ENCODE measurements around the gene SAP30. TPM values are rescaled to one million over a fixed set of nuclear protein-coding genes. Genes with fewer than 3 reads are reported as not detected.

SAP30 gene
- total RNA-seq, 1 donor from 2014 or later = 11.1 TPM

DNA sequence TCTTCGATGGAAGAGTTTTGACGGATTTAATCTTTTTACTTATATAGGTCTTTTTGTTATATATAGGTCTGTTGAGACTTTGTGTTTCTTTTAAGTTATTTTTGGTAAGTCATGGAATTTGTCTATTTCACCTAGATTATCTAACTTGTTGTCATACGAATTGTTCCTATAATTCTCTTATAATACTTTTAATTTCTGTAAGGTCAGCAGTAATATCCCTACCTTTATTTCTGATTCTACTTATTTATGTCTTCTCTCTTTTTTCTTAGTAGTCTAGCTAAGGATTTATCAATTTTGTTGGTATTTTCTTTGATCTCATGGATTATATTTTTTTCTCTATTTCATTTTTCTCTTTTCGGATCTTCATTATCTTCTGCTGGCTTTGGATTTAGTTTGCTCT lies 11.6 kb downstream of the SAP30 start:
- Histone ChIP-seq H3K4me3 (ENCODE audit: low read depth, low read length) (no peak overlapping the region), H3K27me3 (ENCODE audit: control insufficient read depth, insufficient read depth, low read length) (no peaks in the 10 kb centered on the region), H3K36me3 (ENCODE audit: control insufficient read depth, insufficient read depth, low read length) (no peaks in the 10 kb centered on the region)
- no peak for FAIRE-seq
- TF ChIP-seq, protein P1, sequence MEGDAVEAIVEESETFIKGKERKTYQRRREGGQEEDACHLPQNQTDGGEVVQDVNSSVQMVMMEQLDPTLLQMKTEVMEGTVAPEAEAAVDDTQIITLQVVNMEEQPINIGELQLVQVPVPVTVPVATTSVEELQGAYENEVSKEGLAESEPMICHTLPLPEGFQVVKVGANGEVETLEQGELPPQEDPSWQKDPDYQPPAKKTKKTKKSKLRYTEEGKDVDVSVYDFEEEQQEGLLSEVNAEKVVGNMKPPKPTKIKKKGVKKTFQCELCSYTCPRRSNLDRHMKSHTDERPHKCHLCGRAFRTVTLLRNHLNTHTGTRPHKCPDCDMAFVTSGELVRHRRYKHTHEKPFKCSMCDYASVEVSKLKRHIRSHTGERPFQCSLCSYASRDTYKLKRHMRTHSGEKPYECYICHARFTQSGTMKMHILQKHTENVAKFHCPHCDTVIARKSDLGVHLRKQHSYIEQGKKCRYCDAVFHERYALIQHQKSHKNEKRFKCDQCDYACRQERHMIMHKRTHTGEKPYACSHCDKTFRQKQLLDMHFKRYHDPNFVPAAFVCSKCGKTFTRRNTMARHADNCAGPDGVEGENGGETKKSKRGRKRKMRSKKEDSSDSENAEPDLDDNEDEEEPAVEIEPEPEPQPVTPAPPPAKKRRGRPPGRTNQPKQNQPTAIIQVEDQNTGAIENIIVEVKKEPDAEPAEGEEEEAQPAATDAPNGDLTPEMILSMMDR (IDR thresholded peaks at IDR 0.05; ENCODE audit: insufficient read depth, low read length, severe bottlenecking) = no peak
- no peak for DNase-seq (ENCODE audit: low read depth)

DNA sequence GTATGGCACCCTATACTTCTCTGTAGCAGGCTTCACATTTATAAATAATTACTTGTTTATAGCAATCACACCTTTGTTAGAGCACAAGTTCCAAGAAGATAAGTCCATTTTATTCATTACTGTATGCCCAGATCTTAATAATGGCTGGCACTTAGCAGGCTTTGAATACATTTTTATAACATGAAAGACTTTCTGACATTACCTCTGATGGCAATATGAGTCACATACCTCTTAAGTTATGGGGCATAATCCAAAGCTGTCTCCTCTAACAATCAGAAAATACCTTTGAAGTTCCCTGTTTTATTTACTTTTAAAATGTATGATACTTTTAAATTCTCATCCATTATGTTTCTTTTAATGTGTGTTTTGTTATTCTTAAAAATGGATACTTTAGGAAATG lies 16.0 kb downstream of the SAP30 start:
- no peaks in the 10 kb centered on the region for H3K27me3 ChIP-seq (ENCODE audit: control insufficient read depth, insufficient read depth, low read length)
- TF ChIP-seq, protein P1 (IDR thresholded peaks at IDR 0.05; ENCODE audit: insufficient read depth, low read length, severe bottlenecking) = no peak
- DNase-seq (ENCODE audit: low read depth) (peak; percentile 27), FAIRE-seq (no peak)
- no peaks in the 10 kb centered on the region for H3K36me3 ChIP-seq (ENCODE audit: control insufficient read depth, insufficient read depth, low read length)
- H3K4me3 ChIP-seq (ENCODE audit: low read depth, low read length) = no peak overlapping the region

DNA sequence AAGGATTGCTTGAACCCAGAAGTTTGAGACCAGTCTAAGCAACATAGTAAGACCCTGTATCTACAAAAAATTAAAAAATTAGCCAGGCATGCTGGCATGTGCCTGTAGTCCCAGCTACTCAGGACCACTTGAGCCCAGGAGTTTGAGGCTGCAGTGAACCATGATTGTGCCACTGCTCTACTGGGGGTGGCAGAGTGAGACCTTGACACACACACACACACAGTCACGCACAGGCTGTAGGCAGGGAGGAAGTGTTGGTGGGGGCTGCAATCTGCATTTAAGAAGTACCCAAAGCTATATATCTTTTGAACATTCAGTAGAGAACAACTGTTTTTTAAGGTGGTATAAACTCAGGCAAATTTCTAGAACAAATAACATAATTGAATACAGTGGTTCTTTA lies 20.9 kb downstream of the SAP30 start:
- Histone ChIP-seq H3K4me3 (ENCODE audit: low read depth, low read length) (no peak overlapping the region), H3K36me3 (ENCODE audit: control insufficient read depth, insufficient read depth, low read length) (no peaks in the 10 kb centered on the region), H3K27me3 (ENCODE audit: control insufficient read depth, insufficient read depth, low read length) (no peaks in the 10 kb centered on the region)
- DNase-seq (ENCODE audit: low read depth) (no peak), FAIRE-seq (no peak)
- TF ChIP-seq, protein P1 (IDR thresholded peaks at IDR 0.05; ENCODE audit: insufficient read depth, low read length, severe bottlenecking) = no peak

DNA sequence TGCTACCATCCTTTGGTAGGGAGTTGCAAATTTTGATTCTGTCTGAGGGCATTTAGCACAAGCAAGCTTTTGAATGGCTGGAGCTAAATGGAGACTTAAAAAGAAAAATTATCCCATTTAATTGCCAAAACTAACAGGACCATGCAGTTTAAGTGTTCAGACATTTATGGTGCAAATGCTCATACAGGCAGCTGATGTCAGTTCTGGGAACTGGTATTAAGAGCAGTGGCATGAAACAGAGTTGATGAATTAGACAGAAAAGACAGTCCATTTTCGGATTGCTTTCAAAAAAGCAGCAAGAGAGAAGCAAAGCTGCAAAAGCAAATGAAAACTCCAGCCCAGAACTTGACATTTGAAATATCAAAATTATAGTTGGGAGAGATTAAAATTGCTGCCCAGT lies 26.9 kb downstream of the SAP30 start:
- FAIRE-seq (no peak), DNase-seq (ENCODE audit: low read depth) (no peak)
- TF ChIP-seq, protein P1 (IDR thresholded peaks at IDR 0.05; ENCODE audit: insufficient read depth, low read length, severe bottlenecking) = no peak
- H3K36me3 ChIP-seq (ENCODE audit: control insufficient read depth, insufficient read depth, low read length) = no peaks in the 10 kb centered on the region
- no peak overlapping the region for H3K4me3 ChIP-seq (ENCODE audit: low read depth, low read length)
- H3K27me3 ChIP-seq (ENCODE audit: control insufficient read depth, insufficient read depth, low read length) = peaks cover 2% of the 10 kb centered on the region

DNA sequence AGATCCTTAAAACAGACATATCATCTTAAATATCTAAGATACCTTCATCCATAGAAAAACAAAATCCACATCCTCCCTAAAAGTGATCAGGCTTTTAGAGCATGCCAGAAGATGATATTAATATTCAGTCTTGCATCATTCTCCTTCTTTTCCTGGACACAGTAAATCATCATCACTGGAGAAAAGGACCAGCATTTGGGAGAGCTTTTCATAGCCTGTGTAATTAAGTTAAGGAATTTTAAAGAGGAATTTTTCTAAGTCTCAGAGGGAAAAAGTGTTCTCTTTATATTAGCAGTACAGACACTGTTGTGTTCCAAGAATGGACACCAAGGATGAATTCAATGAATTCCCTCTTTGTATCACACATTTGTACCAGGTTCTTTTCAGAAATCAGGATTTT lies 27.5 kb downstream of the SAP30 start:
- no peaks in the 10 kb centered on the region for H3K36me3 ChIP-seq (ENCODE audit: control insufficient read depth, insufficient read depth, low read length)
- no peak overlapping the region for H3K4me3 ChIP-seq (ENCODE audit: low read depth, low read length)
- no peak for DNase-seq (ENCODE audit: low read depth)
- H3K27me3 ChIP-seq (ENCODE audit: control insufficient read depth, insufficient read depth, low read length) = peaks cover 2% of the 10 kb centered on the region
- no peak for FAIRE-seq
- TF ChIP-seq, protein P1 (IDR thresholded peaks at IDR 0.05; ENCODE audit: insufficient read depth, low read length, severe bottlenecking) = no peak

DNA sequence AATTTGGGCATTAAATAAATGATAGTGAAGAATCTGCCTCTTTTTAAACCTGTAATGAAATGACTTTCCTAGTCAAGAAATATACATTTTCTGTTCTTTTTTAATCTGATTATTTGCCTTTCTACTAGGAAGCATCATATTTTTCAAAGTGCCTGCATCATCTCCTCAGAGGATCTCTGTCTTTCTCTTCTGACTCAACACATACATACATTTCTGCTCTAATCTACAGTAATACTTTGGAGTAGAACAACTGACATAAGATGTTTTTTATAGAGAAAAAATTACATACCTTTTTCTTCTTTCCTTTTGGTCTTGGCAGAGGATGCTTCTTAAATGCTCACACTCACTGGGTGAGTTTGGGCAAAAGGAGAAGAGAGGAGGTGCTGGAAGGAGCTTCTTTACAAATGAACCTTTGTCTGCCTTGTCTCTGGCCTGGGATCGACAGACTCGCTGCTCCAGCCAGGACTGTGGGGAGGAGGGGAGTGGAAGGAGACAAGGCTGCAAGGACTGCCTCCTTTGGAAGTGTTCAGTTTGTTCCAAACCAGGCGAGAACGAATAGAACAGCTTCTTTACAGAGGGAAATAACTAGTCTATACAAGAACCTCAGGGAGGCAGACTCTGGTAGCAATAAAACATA lies 28.1 kb downstream of the SAP30 start, which contains the start of gene SCRG1:
Gene SCRG1 (minus strand): TSS at position 338 of the 637 bp plus-strand sequence. CDS start 7,702 bp downstream, outside the sequence.
- TF ChIP-seq, protein P1 (IDR thresholded peaks at IDR 0.05; ENCODE audit: insufficient read depth, low read length, severe bottlenecking) = no peak
- no peak for DNase-seq (ENCODE audit: low read depth)
- no peak for FAIRE-seq
- no peaks in the 10 kb centered on the region for H3K36me3 ChIP-seq (ENCODE audit: control insufficient read depth, insufficient read depth, low read length)
- peaks cover 2% of the 10 kb centered on the region for H3K27me3 ChIP-seq (ENCODE audit: control insufficient read depth, insufficient read depth, low read length)
- H3K4me3 ChIP-seq (ENCODE audit: low read depth, low read length) = no peak within 1 kb of the TSS
